GM19099 (cell line): ENCODE measurements around the gene RAD51D.

Experiments used
- POLR2A ChIP-seq: IDR thresholded peaks from 3 replicates; pipeline ENCODE4 v1.6.1; 2011; ENCODE audit warnings: low read depth; ENCODE audit not compliant: insufficient read length; ENCODE audit errors: extremely low read depth

The RAD51D gene

GRCh38 chr17:35119370-35120165 lies at the start of gene RAD51D:
Gene RAD51D (minus strand): TSS chr17:35119860. CDS start chr17:35119613, 247 bp downstream.
- TF ChIP-seq POLR2A = peak; percentile 70

GRCh38 chr17:35167666-35168065 lies 48.0 kb upstream of the RAD51D start:
- no peak for TF ChIP-seq POLR2A

- TF ChIP-seq POLR2A = no peak
Measured at GRCh38 chr17:35167046-35167445, 47.4 kb upstream of the RAD51D start.

GRCh38 chr17:35166526-35166925 lies 46.9 kb upstream of the RAD51D start:
- no peak for TF ChIP-seq POLR2A

GRCh38 chr17:35164716-35165115 lies 45.1 kb upstream of the RAD51D start:
- no peak for TF ChIP-seq POLR2A

GRCh38 chr17:35163886-35164285 lies 44.2 kb upstream of the RAD51D start:
- TF ChIP-seq POLR2A = no peak

- no peak for TF ChIP-seq POLR2A
Measured at GRCh38 chr17:35162755-35163154, 43.1 kb upstream of the RAD51D start.

- TF ChIP-seq POLR2A = no peak
Measured at GRCh38 chr17:35161281-35161761, 41.7 kb upstream of the RAD51D start.

- TF ChIP-seq POLR2A = no peak
Measured at GRCh38 chr17:35160354-35161201, 40.9 kb upstream of the RAD51D start.

- TF ChIP-seq POLR2A = no peak
Measured at GRCh38 chr17:35159940-35160339, 40.3 kb upstream of the RAD51D start.

GRCh38 chr17:35155246-35155645 lies 35.6 kb upstream of the RAD51D start:
- TF ChIP-seq POLR2A = no peak

GRCh38 chr17:35154196-35155165 lies 34.8 kb upstream of the RAD51D start:
- no peak for TF ChIP-seq POLR2A

GRCh38 chr17:35152421-35153140 lies 32.9 kb upstream of the RAD51D start:
- no peak for TF ChIP-seq POLR2A

- TF ChIP-seq POLR2A = no peak
Measured at GRCh38 chr17:35149941-35150340, 30.3 kb upstream of the RAD51D start.
